K562 (cell line): Measurements from ENCODE around the gene TRMT1. TPM values are rescaled to one million over a fixed set of nuclear protein-coding genes. Genes with fewer than 3 reads are reported as not detected.

Experiments used
- E4F1 ChIP-seq: fragments of 250-450 bp; sonication (Bioruptor Pico); IDR thresholded peaks from 2 replicates; pipeline ENCODE4 v1.5.0; 2021; ENCODE audit warnings: mild to moderate bottlenecking, borderline replicate concordance
- ELF1 ChIP-seq: fragments of 200-800 bp; sonication (Bioruptor generic); IDR thresholded peaks from 2 replicates; pipeline ENCODE4 v1.6.1; 2016; ENCODE audit warnings: missing genetic modification characterization, missing compliant biosample characterization
- FOXJ3 ChIP-seq: sonication (generic); formaldehyde crosslinking; IDR thresholded peaks from 2 replicates; pipeline ENCODE4 v1.4.0; 2020; ENCODE audit warnings: mild to moderate bottlenecking, missing genetic modification reagents
- FOXM1 ChIP-seq, 2 experiments: fragments of 450-650 bp in 1 of 2; sonication (generic) in 1 of 2; formaldehyde crosslinking in 1 of 2; IDR thresholded peaks; 2 replicates each; pipeline versions ENCODE4 v1.6.1 to v1.9.0; 2017 to 2022; ENCODE audit warnings: low read depth in 2 of 2, mild to moderate bottlenecking in 2 of 2, missing genetic modification reagents in 1 of 2, moderate library complexity in 1 of 2
- HNRNPH1 ChIP-seq: fragments of 200-400 bp; formaldehyde crosslinking; optimal IDR thresholded peaks from 2 replicates; pipeline ENCODE3; 2017; ENCODE audit warnings: low read depth, mild to moderate bottlenecking, low read length, moderate library complexity
- JUNB ChIP-seq: fragments of 450-650 bp; formaldehyde crosslinking; conservative IDR thresholded peaks from 2 replicates; pipeline ENCODE4 v1.4.0; 2020; ENCODE audit warnings: mild to moderate bottlenecking
- KDM5B ChIP-seq: fragments of 200-600 bp; sonication (generic); IDR thresholded peaks from 2 replicates; pipeline ENCODE4 v1.6.1; 2012; ENCODE audit warnings: low read depth, mild to moderate bottlenecking, moderate library complexity, low read length, control low read depth, inconsistent platforms; ENCODE audit not compliant: insufficient replicate concordance
- RCOR1 ChIP-seq, 2 experiments: IDR thresholded peaks; 2 replicates each; pipeline ENCODE4 v1.6.1; 2012; ENCODE audit warnings: low read depth in 2 of 2, low read length in 2 of 2, borderline replicate concordance in 1 of 2, improper control_type of control experiment in 1 of 2
- SRF ChIP-seq, 2 experiments: fragments of 250-450, 450-650 bp in 1 of 2; sonication (Bioruptor Pico) in 1 of 2; sonication (generic) in 1 of 2; formaldehyde crosslinking; IDR thresholded peaks; 2 replicates each; pipeline versions ENCODE4 v1.5.0 to v1.5.1; 2020 to 2022; ENCODE audit warnings: mild to moderate bottlenecking in 1 of 2, missing genetic modification reagents in 1 of 2
- TCF3 ChIP-seq: sonication (generic); formaldehyde crosslinking; IDR thresholded peaks from 2 replicates; pipeline ENCODE4 v1.4.0; 2020; ENCODE audit warnings: mild to moderate bottlenecking, missing genetic modification reagents
- THRAP3 ChIP-seq: fragments of 450-650 bp; IDR thresholded peaks from 2 replicates; pipeline ENCODE4 v1.6.1; 2016; ENCODE audit warnings: mild to moderate bottlenecking, inconsistent platforms, borderline replicate concordance
- ZBED1 ChIP-seq: IDR thresholded peaks from 2 replicates; pipeline ENCODE4 v1.6.1; 2014
- polyA plus RNA-seq, 8 experiments: library from polyadenylated mRNA; depleted of rRNA in 4 of 8; stranded (reverse) in 5 of 8; unstranded in 3 of 8; fragments of >200 nt; fragmentation: Nextera tagmentation in 2 of 8; fragmentation: Illumina TruSeq in 1 of 8; extraction: Ambion mirVana in 2 of 8; extraction: Trizol in 1 of 8; gene quantifications; 2 replicates each; pipeline versions ENCODE4 v1.2.1 to v1.2.3, GENCODE V29; 2011 to 2014; ENCODE audit warnings: inconsistent platforms in 1 of 8, missing spikeins in 1 of 8
- total RNA-seq, 7 experiments: library from RNA; depleted of rRNA in 6 of 7; stranded (reverse); fragments of >200 nt in 6 of 7; fragmentation: Illumina TruSeq in 2 of 7; extraction: Trizol in 2 of 7; gene quantifications; 2 replicates each; pipeline versions ENCODE4 v1.2.1 to v1.2.3, GENCODE V29; 2011 to 2021; ENCODE audit warnings: low replicate concordance in 1 of 7
- TF ChIP-seq, protein P1 (sequence below): fragments of 450-650 bp; IDR thresholded peaks from 2 replicates; pipeline ENCODE4 v1.6.1; 2016; ENCODE audit warnings: low read depth
- TF ChIP-seq, protein P2 (sequence below): fragments of 250-450 bp; sonication (Bioruptor Pico); IDR thresholded peaks from 2 replicates; pipeline ENCODE4 v1.8.0; 2022; ENCODE audit warnings: moderate library complexity, mild to moderate bottlenecking, inconsistent platforms
- TF ChIP-seq, protein P3 (sequence below): fragments of 250-450 bp; sonication (Bioruptor Pico); IDR thresholded peaks from 2 replicates; pipeline ENCODE4 v1.8.0; 2021; ENCODE audit warnings: moderate library complexity, mild to moderate bottlenecking, inconsistent platforms

Gene TRMT1
- total and polyA plus RNA-seq, 9 of the 15 experiments (the other 6 are each of a cell fraction or from before 2014, with no cell fraction given) = 5.8 to 158 (median 54.3) TPM

- TF ChIP-seq, protein P1, sequence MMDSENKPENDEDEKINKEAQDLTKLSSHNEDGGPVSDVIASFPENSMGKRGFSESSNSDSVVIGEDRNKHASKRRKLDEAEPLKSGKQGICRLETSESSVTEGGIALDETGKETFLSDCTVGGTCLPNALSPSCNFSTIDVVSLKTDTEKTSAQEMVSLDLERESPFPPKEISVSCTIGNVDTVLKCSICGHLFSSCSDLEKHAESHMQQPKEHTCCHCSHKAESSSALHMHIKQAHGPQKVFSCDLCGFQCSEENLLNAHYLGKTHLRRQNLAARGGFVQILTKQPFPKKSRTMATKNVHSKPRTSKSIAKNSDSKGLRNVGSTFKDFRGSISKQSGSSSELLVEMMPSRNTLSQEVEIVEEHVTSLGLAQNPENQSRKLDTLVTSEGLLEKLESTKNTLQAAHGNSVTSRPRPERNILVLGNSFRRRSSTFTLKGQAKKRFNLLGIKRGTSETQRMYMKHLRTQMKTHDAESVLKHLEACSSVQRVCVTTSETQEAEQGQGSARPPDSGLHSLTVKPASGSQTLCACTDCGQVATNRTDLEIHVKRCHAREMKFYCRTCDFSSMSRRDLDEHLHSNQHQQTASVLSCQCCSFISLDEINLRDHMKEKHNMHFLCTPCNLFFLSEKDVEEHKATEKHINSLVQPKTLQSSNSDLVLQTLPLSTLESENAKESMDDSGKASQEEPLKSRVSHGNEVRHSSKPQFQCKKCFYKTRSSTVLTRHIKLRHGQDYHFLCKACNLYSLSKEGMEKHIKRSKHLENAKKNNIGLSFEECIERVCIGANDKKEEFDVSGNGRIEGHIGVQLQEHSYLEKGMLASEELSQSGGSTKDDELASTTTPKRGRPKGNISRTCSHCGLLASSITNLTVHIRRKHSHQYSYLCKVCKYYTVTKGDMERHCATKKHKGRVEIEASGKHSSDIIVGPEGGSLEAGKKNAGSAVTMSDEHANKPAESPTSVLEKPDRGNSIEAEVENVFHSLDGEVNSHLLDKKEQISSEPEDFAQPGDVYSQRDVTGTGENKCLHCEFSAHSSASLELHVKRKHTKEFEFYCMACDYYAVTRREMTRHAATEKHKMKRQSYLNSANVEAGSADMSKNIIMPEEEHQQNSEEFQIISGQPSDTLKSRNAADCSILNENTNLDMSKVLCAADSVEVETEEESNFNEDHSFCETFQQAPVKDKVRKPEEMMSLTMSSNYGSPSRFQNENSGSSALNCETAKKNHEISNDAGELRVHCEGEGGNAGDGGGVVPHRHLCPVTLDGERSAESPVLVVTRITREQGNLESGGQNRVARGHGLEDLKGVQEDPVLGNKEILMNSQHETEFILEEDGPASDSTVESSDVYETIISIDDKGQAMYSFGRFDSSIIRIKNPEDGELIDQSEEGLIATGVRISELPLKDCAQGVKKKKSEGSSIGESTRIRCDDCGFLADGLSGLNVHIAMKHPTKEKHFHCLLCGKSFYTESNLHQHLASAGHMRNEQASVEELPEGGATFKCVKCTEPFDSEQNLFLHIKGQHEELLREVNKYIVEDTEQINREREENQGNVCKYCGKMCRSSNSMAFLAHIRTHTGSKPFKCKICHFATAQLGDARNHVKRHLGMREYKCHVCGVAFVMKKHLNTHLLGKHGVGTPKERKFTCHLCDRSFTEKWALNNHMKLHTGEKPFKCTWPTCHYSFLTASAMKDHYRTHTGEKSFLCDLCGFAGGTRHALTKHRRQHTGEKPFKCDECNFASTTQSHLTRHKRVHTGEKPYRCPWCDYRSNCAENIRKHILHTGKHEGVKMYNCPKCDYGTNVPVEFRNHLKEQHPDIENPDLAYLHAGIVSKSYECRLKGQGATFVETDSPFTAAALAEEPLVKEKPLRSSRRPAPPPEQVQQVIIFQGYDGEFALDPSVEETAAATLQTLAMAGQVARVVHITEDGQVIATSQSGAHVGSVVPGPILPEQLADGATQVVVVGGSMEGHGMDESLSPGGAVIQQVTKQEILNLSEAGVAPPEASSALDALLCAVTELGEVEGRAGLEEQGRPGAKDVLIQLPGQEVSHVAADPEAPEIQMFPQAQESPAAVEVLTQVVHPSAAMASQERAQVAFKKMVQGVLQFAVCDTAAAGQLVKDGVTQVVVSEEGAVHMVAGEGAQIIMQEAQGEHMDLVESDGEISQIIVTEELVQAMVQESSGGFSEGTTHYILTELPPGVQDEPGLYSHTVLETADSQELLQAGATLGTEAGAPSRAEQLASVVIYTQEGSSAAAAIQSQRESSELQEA = no peak
- TF ChIP-seq TCF3 (CRISPR knock-in tag) (peak; percentile 26; the same call in 1 of the 2 replicates), HNRNPH1 (no peak), E4F1 (CRISPR knock-in tag) (peak; percentile 75; the same call in 1 of the 2 replicates), SRF (CRISPR knock-in tag; IDR thresholded peaks at IDR 0.05) (peak in 1 of 2 experiments; percentile 28; a peak in 1 of 4 replicates), THRAP3 (no peak), KDM5B (peak; percentile 67), ELF1 (tag) (no peak), FOXM1 (IDR thresholded peaks at IDR 0.05; ENCODE audit: low read depth) (no peak), FOXM1 (CRISPR knock-in tag; IDR thresholded peaks at IDR 0.05; ENCODE audit: low read depth) (no peak), RCOR1 (IDR thresholded peaks at IDR 0.05; ENCODE audit: borderline replicate concordance in 1 of 2, low read depth in 2 of 2, low read length in 2 of 2) (no peak), ZBED1 (peak; percentile 57), FOXJ3 (no peak), JUNB (CRISPR knock-in tag) (peak; percentile 61)
- TF ChIP-seq, protein P2, sequence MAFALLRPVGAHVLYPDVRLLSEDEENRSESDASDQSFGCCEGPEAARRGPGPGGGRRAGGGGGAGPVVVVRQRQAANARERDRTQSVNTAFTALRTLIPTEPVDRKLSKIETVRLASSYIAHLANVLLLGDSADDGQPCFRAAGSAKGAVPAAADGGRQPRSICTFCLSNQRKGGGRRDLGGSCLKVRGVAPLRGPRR (CRISPR knock-in tag) = no peak
- TF ChIP-seq, protein P3, sequence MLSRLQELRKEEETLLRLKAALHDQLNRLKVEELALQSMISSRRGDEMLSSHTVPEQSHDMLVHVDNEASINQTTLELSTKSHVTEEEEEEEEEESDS (CRISPR knock-in tag) = no peak
Measured at GRCh38 chr19:13097463-13098258, 18.9 kb downstream of the TRMT1 start (continued).
